Measurements from ENCODE around the gene ARHGEF28.

- no peak for TF ChIP-seq CTCF (IDR thresholded peaks at IDR 0.05)
- no peak for TF ChIP-seq POLR2A (IDR thresholded peaks at IDR 0.05)
Measured at GRCh38 chr5:73687357-73687756, 61.4 kb downstream of the ARHGEF28 start.

Data from right lobe of liver (tissue), 4 donors.